Gastrocnemius medialis (tissue), 4 donors: Measurements from ENCODE around the gene C12orf42. TPM values are rescaled to one million over a fixed set of nuclear protein-coding genes. Genes with fewer than 3 reads are reported as not detected.

Source experiments
- ATAC-seq, 2 donors: fragments of 150-250 bp; one replicate each; pipeline ENCODE4 v1.9.1; 2016
- DNase-seq, 2 donors: peaks; one replicate each; pipeline ENCODE4 v3.0.0-alpha.2; 2019
- H3K27ac ChIP-seq, 4 donors: fragments of 200-600 bp; sonication (generic); 1 replicate in 1 of 4; 2 replicates in 3 of 4; pipeline ENCODE4 v1.5.1; 2016 to 2018; ENCODE audit warnings: mild to moderate bottlenecking in 2 of 4, moderate library complexity in 1 of 4
- H3K27me3 ChIP-seq, 3 donors: fragments of 200-600 bp; sonication (generic) in 2 of 3; 1 replicate in 1 of 3; 2 replicates in 2 of 3; pipeline versions ENCODE4 v1.5.1 to v1.6.0; 2016 to 2019; ENCODE audit warnings: mild to moderate bottlenecking in 1 of 3, moderate library complexity in 1 of 3
- H3K36me3 ChIP-seq, 2 donors: fragments of 200-600 bp; sonication (generic) in 1 of 2; one replicate each; pipeline ENCODE4 v1.5.1; 2017 to 2018
- H3K4me1 ChIP-seq, 2 donors: fragments of 200-600 bp; sonication (generic) in 1 of 2; one replicate each; pipeline ENCODE4 v1.5.1; 2016 to 2017; ENCODE audit warnings: mild to moderate bottlenecking in 2 of 2
- H3K4me3 ChIP-seq, 4 donors: fragments of 200-600 bp; sonication (generic) in 3 of 4; 1 replicate in 1 of 4; 2 replicates in 3 of 4; pipeline ENCODE4 v1.5.1; 2016 to 2019; ENCODE audit warnings: mild to moderate bottlenecking in 2 of 4
- H3K9me3 ChIP-seq, 3 donors: fragments of 200-600 bp; sonication (generic) in 2 of 3; 1 replicate in 1 of 3; 2 replicates in 2 of 3; pipeline ENCODE4 v1.5.1; 2016 to 2019
- CTCF ChIP-seq, 5 experiments: fragments of 450-650 bp in 3 of 5; fragments of 200-600 bp in 2 of 5; sonication (generic) in 2 of 5; IDR thresholded peaks in 4 of 5; conservative IDR thresholded peaks in 1 of 5; 1 replicate in 4 of 5; 2 replicates in 1 of 5; pipeline ENCODE4 v1.5.1; 2016 to 2019; ENCODE audit warnings: antibody characterized with exemption in 5 of 5, mild to moderate bottlenecking in 3 of 5, moderate library complexity in 3 of 5
- POLR2A ChIP-seq, 2 donors: fragments of 450-650 bp; IDR thresholded peaks; one replicate each; pipeline ENCODE4 v1.6.1; 2017; ENCODE audit warnings: antibody characterized with exemption in 2 of 2, mild to moderate bottlenecking in 2 of 2, moderate library complexity in 2 of 2
- in situ Hi-C, 4 donors: fragments of 200-750 bp; cut with MboI; loops; one replicate each; pipeline versions ENCODE4 v1.15.0 to v1.8.0; 2017; ENCODE audit warnings: low sequenced_read_pairs in 4 of 4
- intact Hi-C: fragments of 100-400 bp; cut with DNase I; formaldehyde crosslinking; loops from one replicate; pipeline ENCODE4 v1.15.1; 2023; ENCODE audit warnings: low total_unique reads
- total RNA-seq, 4 donors: library from RNA; depleted of rRNA; stranded (reverse); fragments of >200 nt; gene quantifications; one replicate each; pipeline versions ENCODE4 v1.1.0 to v1.2.3, GENCODE V29; 2016

C12orf42 gene
- total RNA-seq, 4 donors from 2014 or later = not detected

DNA sequence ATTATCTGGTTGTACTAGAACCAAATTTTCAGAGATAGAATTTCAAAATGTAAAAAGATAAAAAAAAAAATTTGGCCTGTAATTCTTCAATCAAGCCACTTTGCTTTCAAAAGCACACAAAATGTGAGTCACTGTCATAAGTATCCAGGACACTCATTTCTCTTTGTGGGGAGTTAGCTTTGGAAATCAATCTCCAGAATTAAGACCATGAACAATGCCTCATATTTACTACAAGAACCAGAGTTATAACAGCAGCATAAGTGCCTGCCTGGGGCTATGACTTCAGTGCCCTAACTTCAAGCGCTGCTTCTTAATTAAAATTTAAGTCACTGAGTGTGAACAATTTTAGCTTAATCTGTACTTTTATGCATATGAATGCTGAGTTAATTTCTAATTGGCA, 162.1 kb downstream of the C12orf42 start:
- DNase-seq = no peak
- no peaks in the 10 kb centered on the region for H3K27me3 ChIP-seq
- no peak for ATAC-seq
- no peak for TF ChIP-seq CTCF (IDR thresholded peaks at IDR 0.05 in 4 of 5, conservative IDR thresholded peaks at IDR 0.05 in 1 of 5)
- no peak for TF ChIP-seq POLR2A (IDR thresholded peaks at IDR 0.05)
- H3K36me3 ChIP-seq = no peaks in the 10 kb centered on the region
- H3K27ac ChIP-seq = no peak overlapping the region
- no peak overlapping the region for H3K4me3 ChIP-seq
- no peaks in the 10 kb centered on the region for H3K9me3 ChIP-seq
- in situ Hi-C loops = no loop called here
- intact Hi-C loops = no loop called here
- no peaks in the 10 kb centered on the region for H3K4me1 ChIP-seq

DNA sequence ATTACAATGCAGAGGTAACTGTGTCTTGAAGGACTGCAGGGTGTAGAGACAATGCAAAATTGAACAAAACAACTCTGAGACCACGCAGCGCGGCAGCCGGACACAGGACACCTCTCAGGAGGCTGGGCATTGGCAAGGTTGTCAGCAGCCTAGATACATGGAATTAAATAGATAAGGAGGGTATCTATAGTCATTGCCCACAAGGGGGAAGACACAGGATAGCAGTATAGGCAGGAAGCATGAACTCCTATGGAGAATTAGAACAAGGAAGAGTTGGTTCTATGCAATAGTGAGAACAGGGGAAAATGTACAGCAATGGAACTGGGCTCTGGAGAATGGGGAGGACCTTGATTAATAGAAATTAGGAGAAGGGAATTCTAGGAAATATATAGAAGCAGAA, 164.1 kb downstream of the C12orf42 start:
- ATAC-seq (no peak), DNase-seq (no peak)
- no peaks in the 10 kb centered on the region for H3K36me3 ChIP-seq
- intact Hi-C loops (no loop called here), in situ Hi-C loops (no loop called here)
- no peaks in the 10 kb centered on the region for H3K4me1 ChIP-seq
- H3K27me3 ChIP-seq = no peaks in the 10 kb centered on the region
- no peak overlapping the region for H3K4me3 ChIP-seq
- no peaks in the 10 kb centered on the region for H3K9me3 ChIP-seq
- TF ChIP-seq CTCF (IDR thresholded peaks at IDR 0.05 in 4 of 5, conservative IDR thresholded peaks at IDR 0.05 in 1 of 5) (no peak), POLR2A (IDR thresholded peaks at IDR 0.05) (no peak)
- H3K27ac ChIP-seq = no peak overlapping the region

DNA sequence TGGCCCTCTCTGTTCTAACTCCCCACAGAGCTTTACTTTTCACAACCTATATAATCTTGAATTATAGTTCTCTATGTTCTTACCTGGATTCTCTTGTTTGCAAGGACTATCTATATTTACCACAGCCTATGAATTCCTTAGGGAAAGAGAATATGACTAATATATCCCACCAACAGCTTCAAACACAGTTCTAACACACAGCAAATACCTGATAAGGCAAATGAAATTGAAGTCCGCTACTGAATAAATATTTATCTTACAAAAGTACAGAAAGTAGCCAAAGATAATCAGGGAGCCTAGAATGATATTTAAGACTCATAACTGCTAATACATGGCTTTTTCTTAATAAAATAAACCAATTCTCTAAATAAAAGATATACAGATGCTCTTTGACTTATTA, 165.1 kb downstream of the C12orf42 start:
- Histone ChIP-seq H3K27ac (no peak overlapping the region), H3K4me1 (no peaks in the 10 kb centered on the region), H3K4me3 (no peak overlapping the region), H3K27me3 (no peaks in the 10 kb centered on the region), H3K36me3 (no peaks in the 10 kb centered on the region), H3K9me3 (no peaks in the 10 kb centered on the region)
- DNase-seq = no peak
- ATAC-seq = no peak
- no peak for TF ChIP-seq CTCF (IDR thresholded peaks at IDR 0.05 in 4 of 5, conservative IDR thresholded peaks at IDR 0.05 in 1 of 5)
- TF ChIP-seq POLR2A (IDR thresholded peaks at IDR 0.05) = no peak
- intact Hi-C loops (no loop called here), in situ Hi-C loops (no loop called here)

GRCh38 chr12:103327676-103328075, 168.1 kb downstream of the C12orf42 start:
- intact Hi-C loops = no loop called here

More at GRCh38 chr12:103327676-103328075, 168.1 kb downstream of the C12orf42 start:
- in situ Hi-C loops = no loop called here
- Histone ChIP-seq H3K27me3 (no peaks in the 10 kb centered on the region), H3K36me3 (no peaks in the 10 kb centered on the region), H3K27ac (no peak overlapping the region), H3K9me3 (no peaks in the 10 kb centered on the region), H3K4me1 (no peaks in the 10 kb centered on the region), H3K4me3 (no peak overlapping the region)
- TF ChIP-seq POLR2A (IDR thresholded peaks at IDR 0.05) (no peak), CTCF (IDR thresholded peaks at IDR 0.05 in 4 of 5, conservative IDR thresholded peaks at IDR 0.05 in 1 of 5) (no peak)
- ATAC-seq (no peak), DNase-seq (no peak)
